Measurements from ENCODE around the gene SLC22A8. TPM values are rescaled to one million over a fixed set of nuclear protein-coding genes. Genes with fewer than 3 reads are reported as not detected.

Gene SLC22A8
- total RNA-seq, 1 donor from 2014 or later, result not detected

DNA sequence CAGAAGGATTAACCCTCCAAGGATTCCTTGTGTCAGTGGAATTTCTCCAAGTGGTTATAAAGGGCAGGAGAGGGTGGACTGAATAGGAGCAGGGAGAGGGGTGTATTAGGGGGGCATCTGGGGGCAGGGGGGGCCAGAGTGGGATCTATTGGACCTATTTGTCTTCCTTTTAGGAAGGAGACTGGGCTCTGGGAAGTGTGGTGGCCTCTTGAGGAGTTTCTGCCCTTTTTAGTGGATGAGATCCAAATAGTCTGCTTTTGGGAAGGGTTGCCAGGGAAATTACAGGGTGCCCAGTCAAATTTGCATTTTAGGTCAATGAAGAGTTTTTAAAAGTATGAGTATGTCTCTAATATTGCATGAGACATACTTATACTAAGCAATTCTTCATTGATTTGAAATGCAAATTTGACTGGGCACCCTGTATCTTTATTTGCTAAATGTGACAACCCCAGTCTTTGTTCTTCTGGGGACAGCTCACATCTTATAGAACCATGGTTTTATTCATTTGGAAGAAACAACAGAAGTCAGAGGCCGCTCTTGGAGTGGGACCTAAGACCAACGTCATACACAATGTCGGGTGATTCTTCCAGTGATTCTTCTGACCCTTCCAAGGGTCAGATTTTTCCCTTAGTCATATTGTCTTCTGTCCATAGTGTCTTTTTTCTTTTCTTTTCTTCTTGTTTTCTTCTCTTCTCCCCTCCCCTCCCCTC, 30.4 kb downstream of the SLC22A8 start:
- no peaks in the 10 kb centered on the region for H3K36me3 ChIP-seq (ENCODE audit: insufficient read depth, low read length)
- no peak overlapping the region for H3K4me3 ChIP-seq (ENCODE audit: insufficient read depth, low read depth, low read length)
- H3K27ac ChIP-seq (ENCODE audit: low read depth, low read length), result no peak overlapping the region
- H3K4me1 ChIP-seq (ENCODE audit: insufficient read depth, low read length), result no peaks in the 10 kb centered on the region
- H3K27me3 ChIP-seq (ENCODE audit: insufficient read depth, low read length), result no peaks in the 10 kb centered on the region
- FAIRE-seq, result no peak
- no peak overlapping the region for H3K4me2 ChIP-seq (ENCODE audit: low read length)
- no peak for TF ChIP-seq EZH2 (IDR thresholded peaks at IDR 0.05; ENCODE audit: insufficient read depth, low read length)
- TF ChIP-seq, protein P1, sequence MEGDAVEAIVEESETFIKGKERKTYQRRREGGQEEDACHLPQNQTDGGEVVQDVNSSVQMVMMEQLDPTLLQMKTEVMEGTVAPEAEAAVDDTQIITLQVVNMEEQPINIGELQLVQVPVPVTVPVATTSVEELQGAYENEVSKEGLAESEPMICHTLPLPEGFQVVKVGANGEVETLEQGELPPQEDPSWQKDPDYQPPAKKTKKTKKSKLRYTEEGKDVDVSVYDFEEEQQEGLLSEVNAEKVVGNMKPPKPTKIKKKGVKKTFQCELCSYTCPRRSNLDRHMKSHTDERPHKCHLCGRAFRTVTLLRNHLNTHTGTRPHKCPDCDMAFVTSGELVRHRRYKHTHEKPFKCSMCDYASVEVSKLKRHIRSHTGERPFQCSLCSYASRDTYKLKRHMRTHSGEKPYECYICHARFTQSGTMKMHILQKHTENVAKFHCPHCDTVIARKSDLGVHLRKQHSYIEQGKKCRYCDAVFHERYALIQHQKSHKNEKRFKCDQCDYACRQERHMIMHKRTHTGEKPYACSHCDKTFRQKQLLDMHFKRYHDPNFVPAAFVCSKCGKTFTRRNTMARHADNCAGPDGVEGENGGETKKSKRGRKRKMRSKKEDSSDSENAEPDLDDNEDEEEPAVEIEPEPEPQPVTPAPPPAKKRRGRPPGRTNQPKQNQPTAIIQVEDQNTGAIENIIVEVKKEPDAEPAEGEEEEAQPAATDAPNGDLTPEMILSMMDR (IDR thresholded peaks at IDR 0.05; ENCODE audit: insufficient read depth, low read depth, low read length), result no peak
- no peak overlapping the region for H2AFZ ChIP-seq (ENCODE audit: low read depth, low read length)
- Mint-ChIP-seq H3K4me3 (ENCODE audit: unreplicated experiment) (no peak overlapping the region), H3K4me1 (ENCODE audit: low read depth, unreplicated experiment) (no peaks in the 10 kb centered on the region), H3K36me3 (ENCODE audit: low read depth, unreplicated experiment) (no peaks in the 10 kb centered on the region), H3K27ac (ENCODE audit: unreplicated experiment) (no peak overlapping the region), H3K9me3 (ENCODE audit: unreplicated experiment) (no peaks in the 10 kb centered on the region), H3K27me3 (ENCODE audit: low read depth, unreplicated experiment) (peaks cover 17% of the 10 kb centered on the region)
- H3K9me3 ChIP-seq (ENCODE audit: insufficient read depth, low read depth, low read length), result no peaks in the 10 kb centered on the region
- H3K79me2 ChIP-seq (ENCODE audit: insufficient read depth, low read length), result no peaks in the 10 kb centered on the region
- H4K20me1 ChIP-seq (ENCODE audit: insufficient read depth, low read length), result no peaks in the 10 kb centered on the region
- DNase-seq (ENCODE audit: low read depth), result no peak
- H3K9ac ChIP-seq (ENCODE audit: low read length), result no peak overlapping the region

GRCh38 chr11:62984451-62984991, 31.1 kb downstream of the SLC22A8 start, which contains the start of gene SLC22A6:
SLC22A6 (minus strand) TSS chr11:62984967; CDS start chr11:62984690, 277 bp downstream.
- Histone ChIP-seq H3K9ac (ENCODE audit: low read length) (no peak within 1 kb of the TSS), H3K79me2 (ENCODE audit: insufficient read depth, low read length) (no peaks in the 10 kb centered on the region), H3K4me1 (ENCODE audit: insufficient read depth, low read length) (no peaks in the 10 kb centered on the region), H3K36me3 (ENCODE audit: insufficient read depth, low read length) (no peaks in the 10 kb centered on the region), H3K4me2 (ENCODE audit: low read length) (no peak within 1 kb of the TSS), H4K20me1 (ENCODE audit: insufficient read depth, low read length) (no peaks in the 10 kb centered on the region), H3K27me3 (ENCODE audit: insufficient read depth, low read length) (no peaks in the 10 kb centered on the region), H3K4me3 (ENCODE audit: insufficient read depth, low read depth, low read length) (no peak within 1 kb of the TSS), H2AFZ (ENCODE audit: low read depth, low read length) (no peak within 1 kb of the TSS), H3K27ac (ENCODE audit: low read depth, low read length) (no peak within 1 kb of the TSS), H3K9me3 (ENCODE audit: insufficient read depth, low read depth, low read length) (no peaks in the 10 kb centered on the region)
- DNase-seq (ENCODE audit: low read depth) (no peak), FAIRE-seq (no peak)
- TF ChIP-seq, protein P1 (IDR thresholded peaks at IDR 0.05; ENCODE audit: insufficient read depth, low read depth, low read length), result no peak
- TF ChIP-seq EZH2 (IDR thresholded peaks at IDR 0.05; ENCODE audit: insufficient read depth, low read length), result no peak
- no peaks in the 10 kb centered on the region for H3K36me3 Mint-ChIP-seq (ENCODE audit: low read depth, unreplicated experiment)
- H3K4me3 Mint-ChIP-seq (ENCODE audit: unreplicated experiment), result no peak within 1 kb of the TSS
- H3K4me1 Mint-ChIP-seq (ENCODE audit: low read depth, unreplicated experiment), result no peaks in the 10 kb centered on the region
- H3K27me3 Mint-ChIP-seq (ENCODE audit: low read depth, unreplicated experiment), result peaks cover 17% of the 10 kb centered on the region
- no peaks in the 10 kb centered on the region for H3K9me3 Mint-ChIP-seq (ENCODE audit: unreplicated experiment)
- no peak within 1 kb of the TSS for H3K27ac Mint-ChIP-seq (ENCODE audit: unreplicated experiment)

Measured in astrocyte (in vitro differentiated cells and primary cell).